ENCODE measurements around the gene MAB21L4. TPM values are rescaled to one million over a fixed set of nuclear protein-coding genes. Genes with fewer than 3 reads are reported as not detected.

The MAB21L4 gene
- total RNA-seq, 4 donors from 2014 or later = not detected

DNA sequence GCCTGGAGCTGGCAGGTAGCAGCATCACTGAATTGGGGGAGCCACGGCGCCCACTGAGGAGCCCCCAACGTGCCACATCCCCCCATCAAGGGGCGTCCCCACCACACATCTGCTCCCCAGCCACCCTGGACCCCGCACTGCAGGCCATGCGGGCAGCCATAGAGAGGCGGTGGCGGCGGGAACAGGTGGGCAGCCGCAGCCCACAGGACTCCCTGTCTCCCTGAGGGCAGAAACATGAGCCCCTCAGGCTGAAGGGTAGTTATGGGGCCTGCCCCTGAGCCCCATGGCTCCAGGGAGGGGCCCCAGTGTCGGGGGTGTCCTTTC lies 36.7 kb upstream of the MAB21L4 start:
- ATAC-seq (ENCODE audit: low FRiP score) (no peak), DNase-seq (ENCODE audit: low spot score) (peak; percentile 6)
- TF ChIP-seq, protein P1, sequence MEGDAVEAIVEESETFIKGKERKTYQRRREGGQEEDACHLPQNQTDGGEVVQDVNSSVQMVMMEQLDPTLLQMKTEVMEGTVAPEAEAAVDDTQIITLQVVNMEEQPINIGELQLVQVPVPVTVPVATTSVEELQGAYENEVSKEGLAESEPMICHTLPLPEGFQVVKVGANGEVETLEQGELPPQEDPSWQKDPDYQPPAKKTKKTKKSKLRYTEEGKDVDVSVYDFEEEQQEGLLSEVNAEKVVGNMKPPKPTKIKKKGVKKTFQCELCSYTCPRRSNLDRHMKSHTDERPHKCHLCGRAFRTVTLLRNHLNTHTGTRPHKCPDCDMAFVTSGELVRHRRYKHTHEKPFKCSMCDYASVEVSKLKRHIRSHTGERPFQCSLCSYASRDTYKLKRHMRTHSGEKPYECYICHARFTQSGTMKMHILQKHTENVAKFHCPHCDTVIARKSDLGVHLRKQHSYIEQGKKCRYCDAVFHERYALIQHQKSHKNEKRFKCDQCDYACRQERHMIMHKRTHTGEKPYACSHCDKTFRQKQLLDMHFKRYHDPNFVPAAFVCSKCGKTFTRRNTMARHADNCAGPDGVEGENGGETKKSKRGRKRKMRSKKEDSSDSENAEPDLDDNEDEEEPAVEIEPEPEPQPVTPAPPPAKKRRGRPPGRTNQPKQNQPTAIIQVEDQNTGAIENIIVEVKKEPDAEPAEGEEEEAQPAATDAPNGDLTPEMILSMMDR (IDR thresholded peaks at IDR 0.05) = no peak

- no peak for ATAC-seq (ENCODE audit: low FRiP score)
- TF ChIP-seq, protein P1 (IDR thresholded peaks at IDR 0.05) = no peak
- peak; percentile 12 for DNase-seq (ENCODE audit: low spot score)
These were observed 36.2 kb upstream of the MAB21L4 start for GRCh38 chr2:240932001-240932723.

DNA sequence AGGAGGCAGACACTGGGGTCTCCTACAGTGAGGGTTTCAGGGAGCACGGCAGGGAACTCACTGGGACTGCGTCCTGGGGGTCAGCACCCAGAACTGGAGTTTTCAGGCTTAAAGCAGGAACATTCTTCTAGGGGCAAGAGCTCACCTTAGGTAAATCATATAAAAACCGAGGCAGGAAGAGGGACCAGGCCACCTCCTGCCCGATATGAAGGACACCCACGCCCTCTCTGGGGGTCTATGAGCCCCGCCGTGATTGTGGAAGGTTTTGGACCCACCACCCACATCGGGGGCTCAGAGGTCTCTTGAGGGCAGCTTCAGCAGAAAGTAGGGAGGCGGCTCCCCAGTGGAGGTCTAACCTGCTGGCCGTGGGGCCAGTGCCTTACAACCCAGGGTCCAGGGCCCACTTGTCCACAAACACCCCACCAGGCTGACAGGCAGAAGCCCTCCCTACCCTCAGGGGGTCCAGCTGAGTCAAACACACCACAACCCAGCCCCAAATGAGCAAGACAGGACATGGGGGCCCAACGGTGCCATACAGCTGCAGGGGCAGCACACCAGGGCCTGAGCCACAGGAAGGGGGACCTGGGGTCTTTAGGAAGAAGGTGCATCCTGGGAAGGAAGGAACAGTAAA lies 35.5 kb upstream of the MAB21L4 start:
- ATAC-seq (ENCODE audit: low FRiP score) (no peak), DNase-seq (ENCODE audit: low spot score) (no peak)
- TF ChIP-seq, protein P1 (IDR thresholded peaks at IDR 0.05) = no peak

- ATAC-seq (ENCODE audit: low FRiP score) (no peak), DNase-seq (ENCODE audit: low spot score) (peak; percentile 5)
- TF ChIP-seq, protein P1 (IDR thresholded peaks at IDR 0.05) = no peak
These were observed 34.8 kb upstream of the MAB21L4 start for GRCh38 chr2:240930631-240931318.

- ATAC-seq (ENCODE audit: low FRiP score) = no peak
- no peak for DNase-seq (ENCODE audit: low spot score)
These were observed 34.2 kb upstream of the MAB21L4 start for GRCh38 chr2:240930096-240930630.

DNA sequence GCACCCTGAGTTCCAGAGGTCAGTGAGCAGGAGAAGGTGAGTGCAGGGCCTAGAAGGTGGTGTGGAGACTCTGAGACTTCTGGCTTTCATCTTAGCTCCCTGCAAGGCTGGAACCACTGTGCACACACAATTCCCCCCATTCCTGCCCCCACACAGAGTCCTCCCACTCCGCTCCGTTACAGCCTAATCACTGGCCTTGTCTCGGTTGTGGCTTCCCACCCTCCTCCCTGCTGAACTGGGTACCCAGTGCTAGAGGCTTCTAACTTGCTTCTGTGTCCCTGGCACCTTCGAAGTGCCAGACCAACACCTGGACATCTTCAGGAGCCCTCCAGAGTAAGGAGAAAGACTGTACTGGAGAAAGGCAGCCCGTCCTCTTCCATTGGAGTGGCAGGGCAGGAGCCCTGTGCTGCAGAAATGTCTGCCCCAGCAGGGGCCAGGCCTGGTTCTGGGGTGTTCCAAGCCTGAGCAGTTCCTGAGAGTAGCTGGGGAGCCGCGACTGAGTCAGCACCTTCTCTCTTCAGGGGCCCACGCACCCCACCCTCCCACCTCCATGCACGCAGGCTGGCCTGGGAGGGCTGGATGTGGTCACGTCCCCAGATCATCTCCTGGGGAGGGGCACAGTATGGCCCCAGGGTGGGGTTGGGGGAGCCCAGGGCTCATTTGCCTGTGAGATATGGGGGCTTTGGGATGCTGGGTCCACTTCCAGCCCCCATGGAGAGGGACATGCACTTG lies 33.6 kb upstream of the MAB21L4 start:
- peak; percentile 7 for DNase-seq (ENCODE audit: low spot score)

More at GRCh38 chr2:240930096-240930630, 34.2 kb upstream of the MAB21L4 start:
- TF ChIP-seq, protein P1 (IDR thresholded peaks at IDR 0.05) = no peak

More for the DNA sequence above, 33.6 kb upstream of the MAB21L4 start:
- TF ChIP-seq, protein P1 (IDR thresholded peaks at IDR 0.05) = no peak
- ATAC-seq (ENCODE audit: low FRiP score) = no peak

All from omental fat pad (tissue), 4 donors.